A549 (cell line): ENCODE results near the gene MAPK12. TPM values are rescaled to one million over a fixed set of nuclear protein-coding genes. Genes with fewer than 3 reads are reported as not detected.

ENCODE experiments used
- ATAC-seq, 2 experiments: fragments of 200-7000 bp in 1 of 2; fragments of >200 bp in 1 of 2; cut with Nextera tagmentation in 1 of 2; cut with Tn5 transposase in 1 of 2; 3 replicates each; pipeline versions ENCODE4 v1.8.0 to v1.9.1; 2018 to 2020; ENCODE audit warnings: mild to moderate bottlenecking in 1 of 2, moderate library complexity in 1 of 2
- CTCF ChIA-PET: fragments of 300-600 bp; sonication (Branson Sonifier 250); formaldehyde crosslinking; extraction: SDS; loops from one replicate; lab custom pipeline; 2021; ENCODE audit warnings: antibody characterized with exemption, inconsistent platforms; lab: Yijun Ruan, JAX
- POLR2A ChIA-PET: fragments of 350-600 bp; formaldehyde crosslinking; extraction: SDS; loops from one replicate; lab custom pipeline; 2021; ENCODE audit warnings: antibody characterized with exemption, inconsistent platforms; lab: Yijun Ruan, JAX
- DNase-seq, 2 experiments: peaks; one replicate each; pipeline versions ENCODE4 v3.0.0 to v3.0.0-alpha.2; 2011 to 2016; ENCODE audit warnings: low read depth in 1 of 2, low spot score in 1 of 2
- FAIRE-seq: peaks from 2 replicates; lab custom pipeline; 2011; peaks lifted over from hg19 to GRCh38; lab: Jason Lieb, UNC
- H3K27ac ChIP-seq, 2 experiments: fragments of >200 bp; sonication (Bioruptor Twin); formaldehyde crosslinking; 3 replicates each; pipeline ENCODE4 v1.5.1; 2016 to 2017
- H3K4me1 ChIP-seq: fragments of >200 bp; sonication (Bioruptor Twin); formaldehyde crosslinking; 3 replicates; pipeline ENCODE4 v1.6.1; 2016
- H3K4me2 ChIP-seq: fragments of >200 bp; sonication (Bioruptor Twin); formaldehyde crosslinking; 3 replicates; pipeline ENCODE4 v1.6.1; 2016
- H3K4me3 ChIP-seq: fragments of >200 bp; sonication (Bioruptor Twin); formaldehyde crosslinking; 3 replicates; pipeline ENCODE4 v1.5.1; 2016
- H3K9me3 ChIP-seq: fragments of >200 bp; sonication (Bioruptor Twin); formaldehyde crosslinking; 3 replicates; pipeline ENCODE4 v1.6.1; 2016
- ATOH8 ChIP-seq: fragments of 250-450 bp; sonication (Bioruptor Pico); IDR thresholded peaks from 2 replicates; pipeline ENCODE4 v1.5.0; 2020; ENCODE audit warnings: low read depth, mild to moderate bottlenecking, moderate library complexity
- CBX8 ChIP-seq: fragments of 200-600 bp; sonication (generic); IDR thresholded peaks from 2 replicates; pipeline ENCODE4 v1.6.1; 2016
- CHD2 ChIP-seq: fragments of 150-350 bp; IDR thresholded peaks from 2 replicates; pipeline ENCODE4 v1.6.1; 2014; ENCODE audit warnings: low read length; ENCODE audit not compliant: partially characterized antibody
- E2F6 ChIP-seq: IDR thresholded peaks from 2 replicates; pipeline ENCODE4 v1.6.1; 2012; ENCODE audit warnings: low read depth, borderline replicate concordance
- EHF ChIP-seq: fragments of 250-450 bp; sonication (Bioruptor Pico); IDR thresholded peaks from 2 replicates; pipeline ENCODE4 v1.5.0; 2020; ENCODE audit warnings: mild to moderate bottlenecking
- EHMT2 ChIP-seq: fragments of 200-600 bp; sonication (generic); IDR thresholded peaks from 2 replicates; pipeline ENCODE4 v1.6.1; 2016; ENCODE audit warnings: antibody characterized with exemption, low read depth, mild to moderate bottlenecking, moderate library complexity
- EP300 ChIP-seq, 2 experiments: fragments of >200 bp; sonication (Bioruptor Twin); formaldehyde crosslinking; IDR thresholded peaks; 2 replicates in 1 of 2; 3 replicates in 1 of 2; pipeline ENCODE4 v1.6.1; 2016 to 2017
- FOSL2 ChIP-seq, 2 experiments: fragments of 450-650 bp in 1 of 2; fragments of >200 bp in 1 of 2; sonication (Bioruptor Twin) in 1 of 2; formaldehyde crosslinking; IDR thresholded peaks; 2 replicates each; pipeline versions ENCODE4 v1.5.0 to v1.6.1; 2016 to 2020; ENCODE audit warnings: mild to moderate bottlenecking in 1 of 2, moderate library complexity in 1 of 2
- FOXS1 ChIP-seq: fragments of 250-450 bp; sonication (Bioruptor Pico); IDR thresholded peaks from 2 replicates; pipeline ENCODE4 v1.5.0; 2020; ENCODE audit warnings: mild to moderate bottlenecking, moderate library complexity
- GATA3 ChIP-seq: IDR thresholded peaks from 2 replicates; pipeline ENCODE4 v1.6.1; 2012; ENCODE audit warnings: borderline replicate concordance
- HDAC2 ChIP-seq: fragments of 200-600 bp; sonication (generic); IDR thresholded peaks from 2 replicates; pipeline ENCODE4 v1.6.1; 2016
- HES2 ChIP-seq: fragments of >200 bp; sonication (Bioruptor Twin); formaldehyde crosslinking; IDR thresholded peaks from 2 replicates; pipeline ENCODE4 v1.6.1; 2016
- HOXA7 ChIP-seq: fragments of 250-450 bp; sonication (Bioruptor Pico); IDR thresholded peaks from 2 replicates; pipeline ENCODE4 v1.5.0; 2020; ENCODE audit warnings: mild to moderate bottlenecking, moderate library complexity
- HOXB5 ChIP-seq: fragments of 250-450 bp; sonication (Bioruptor Pico); IDR thresholded peaks from 2 replicates; pipeline ENCODE4 v1.5.0; 2020; ENCODE audit warnings: mild to moderate bottlenecking, moderate library complexity
- JUNB ChIP-seq: fragments of >200 bp; sonication (Bioruptor Twin); formaldehyde crosslinking; IDR thresholded peaks from 2 replicates; pipeline ENCODE4 v1.6.1; 2016
- KDM1A ChIP-seq: fragments of 200-600 bp; sonication (generic); IDR thresholded peaks from 2 replicates; pipeline ENCODE4 v1.6.1; 2016; ENCODE audit warnings: low read depth, mild to moderate bottlenecking
- KDM5A ChIP-seq: fragments of 200-600 bp; sonication (generic); IDR thresholded peaks from 2 replicates; pipeline ENCODE4 v1.6.1; 2016; ENCODE audit warnings: antibody characterized with exemption, mild to moderate bottlenecking
- MAX ChIP-seq: IDR thresholded peaks from 2 replicates; pipeline ENCODE4 v1.6.1; 2012
- MAZ ChIP-seq: fragments of 150-350 bp; IDR thresholded peaks from 2 replicates; pipeline ENCODE4 v1.6.1; 2014; ENCODE audit warnings: antibody characterized with exemption, low read depth, low read length, borderline replicate concordance
- NFE2L2 ChIP-seq: fragments of 150-350 bp; conservative IDR thresholded peaks from 2 replicates; pipeline ENCODE4 v1.6.1; 2014; ENCODE audit warnings: low read length
- PBX3 ChIP-seq: IDR thresholded peaks from 2 replicates; pipeline ENCODE4 v1.6.1; 2012
- POLR2A ChIP-seq: IDR thresholded peaks from 2 replicates; pipeline ENCODE4 v1.6.1; 2012; ENCODE audit warnings: mild to moderate bottlenecking, low read length
- RARB ChIP-seq: fragments of 250-450 bp; sonication (Bioruptor Pico); IDR thresholded peaks from 2 replicates; pipeline ENCODE4 v1.8.0; 2021; ENCODE audit warnings: mild to moderate bottlenecking, moderate library complexity
- RNF2 ChIP-seq: fragments of 200-600 bp; sonication (generic); IDR thresholded peaks from 2 replicates; pipeline ENCODE4 v1.6.1; 2016; ENCODE audit warnings: low read depth, mild to moderate bottlenecking, antibody characterized with exemption, moderate library complexity, borderline replicate concordance
- SREBF2 ChIP-seq: fragments of 450-650 bp; IDR thresholded peaks from 2 replicates; pipeline ENCODE4 v1.6.1; 2014; ENCODE audit warnings: mild to moderate bottlenecking, moderate library complexity
- TFCP2L1 ChIP-seq: fragments of 250-450 bp; sonication (Bioruptor Pico); IDR thresholded peaks from 2 replicates; pipeline ENCODE4 v1.5.0; 2021; ENCODE audit warnings: mild to moderate bottlenecking
- TP53 ChIP-seq: fragments of 250-450 bp; sonication (Bioruptor Pico); IDR thresholded peaks from 2 replicates; pipeline ENCODE4 v1.5.0; 2021; ENCODE audit warnings: mild to moderate bottlenecking, moderate library complexity
- ZC3H11A ChIP-seq: fragments of 450-650 bp; IDR thresholded peaks from 2 replicates; pipeline ENCODE4 v1.6.1; 2014; ENCODE audit warnings: antibody characterized with exemption, mild to moderate bottlenecking
- ZFP36 ChIP-seq: fragments of 450-650 bp; IDR thresholded peaks from 2 replicates; pipeline ENCODE4 v1.6.1; 2014; ENCODE audit warnings: borderline replicate concordance; ENCODE audit not compliant: partially characterized antibody
- ZNF302 ChIP-seq: fragments of 250-450 bp; sonication (Bioruptor Pico); IDR thresholded peaks from 2 replicates; pipeline ENCODE4 v1.9.0; 2021; ENCODE audit warnings: inconsistent platforms, mild to moderate bottlenecking, moderate library complexity
- WGBS: methylation state at CpG from one replicate; pipeline ENCODE4 v1.1.6; 2017; ENCODE audit errors: missing lambda C conversion rate; 5-methylcytosine and 5-hydroxymethylcytosine counted together
- polyA plus RNA-seq, 4 experiments: library from polyadenylated mRNA; depleted of rRNA in 3 of 4; stranded (reverse); fragments of >200 nt; fragmentation: RNase III in 1 of 4; extraction: RNeasy Plus Mini Kit Qiagen cat#74134 plus additional on column Dnase treatment in 1 of 4; gene quantifications; 2 replicates in 3 of 4; 3 replicates in 1 of 4; pipeline ENCODE4 v1.2.3, GENCODE V29; 2011 to 2017

The MAPK12 gene
- polyA plus RNA-seq, 2 of the 4 experiments (the other 2 are of a cell fraction), result 12.5 to 25.8 TPM

GRCh38 chr22:50286701-50287318 is 25.3 kb upstream of the MAPK12 start:
- WGBS, result 94% methylated on average over 16 of the region's 40 CpGs
- Histone ChIP-seq H3K9me3 (no peaks in the 10 kb centered on the region), H3K4me3 (no peak overlapping the region), H3K4me2 (no peak overlapping the region), H3K27ac (no peak overlapping the region), H3K4me1 (peaks cover 17% of the 10 kb centered on the region)
- ChIA-PET POLR2A (no interaction called here), CTCF (no interaction called here)
- no peak for FAIRE-seq
- TF ChIP-seq EHF (CRISPR knock-in tag) (no peak), TP53 (CRISPR knock-in tag) (no peak), HES2 (no peak), HOXB5 (CRISPR knock-in tag) (no peak), KDM1A (no peak), ATOH8 (CRISPR knock-in tag) (no peak), CBX8 (no peak), RARB (CRISPR knock-in tag) (no peak), EHMT2 (no peak), ZNF302 (CRISPR knock-in tag) (no peak), FOSL2 (IDR thresholded peaks at IDR 0.05) (no peak), FOSL2 (CRISPR knock-in tag; IDR thresholded peaks at IDR 0.05) (no peak)
- DNase-seq, result no peak
- ATAC-seq, result no peak

GRCh38 chr22:50286275-50286674 is 24.8 kb upstream of the MAPK12 start:
- WGBS, result 94% methylated on average over 11 of the region's 21 CpGs
- Histone ChIP-seq H3K9me3 (no peaks in the 10 kb centered on the region), H3K4me3 (no peak overlapping the region), H3K4me1 (peaks cover 17% of the 10 kb centered on the region), H3K4me2 (no peak overlapping the region), H3K27ac (no peak overlapping the region)
- TF ChIP-seq MAZ, result no peak
- no peak for TF ChIP-seq KDM1A
- no peak for TF ChIP-seq ZNF302 (CRISPR knock-in tag)
- TF ChIP-seq MAX, result no peak
- no peak for TF ChIP-seq CHD2
- no peak for TF ChIP-seq KDM5A
- TF ChIP-seq TFCP2L1, result no peak
- no peak for TF ChIP-seq ZFP36
- ATAC-seq (no peak), DNase-seq (no peak), FAIRE-seq (no peak)
- POLR2A ChIA-PET, result no interaction called here
- CTCF ChIA-PET, result no interaction called here

- ChIA-PET POLR2A (no interaction called here), CTCF (no interaction called here)
- peaks cover 17% of the 10 kb centered on the region for H3K4me1 ChIP-seq
- no peak overlapping the region for H3K27ac ChIP-seq
- FAIRE-seq (no peak), ATAC-seq (no peak), DNase-seq (no peak)
- no peak overlapping the region for H3K4me2 ChIP-seq
- 96% methylated on average over 11 of the region's 34 CpGs for WGBS
- no peak overlapping the region for H3K4me3 ChIP-seq
- TF ChIP-seq HDAC2, result no peak
- TF ChIP-seq POLR2A, result no peak
- no peak for TF ChIP-seq NFE2L2
- TF ChIP-seq PBX3, result no peak
- no peak for TF ChIP-seq EP300 (IDR thresholded peaks at IDR 0.05)
- TF ChIP-seq GATA3, result no peak
- TF ChIP-seq ZC3H11A, result no peak
- TF ChIP-seq SREBF2, result no peak
- TF ChIP-seq RNF2, result no peak
- no peak for TF ChIP-seq FOXS1 (CRISPR knock-in tag)
- no peak for TF ChIP-seq ATOH8 (CRISPR knock-in tag)
- TF ChIP-seq HOXA7 (CRISPR knock-in tag), result no peak
- TF ChIP-seq JUNB, result no peak
- no peak for TF ChIP-seq KDM5A
- no peak for TF ChIP-seq E2F6
- no peaks in the 10 kb centered on the region for H3K9me3 ChIP-seq
Observed at GRCh38 chr22:50285568-50286229, 24.2 kb upstream of the MAPK12 start.
